DMS153 (cell line): Measurements from ENCODE around the gene ACBD6.

ENCODE experiments used
- DNase-seq: peaks from one replicate; lab custom pipeline; 2025; lab: John Stamatoyannopoulos, UW

The ACBD6 gene

GRCh38 chr1:180525715-180526039 lies 23.3 kb upstream of the ACBD6 start:
- DNase-seq, result no peak

GRCh38 chr1:180524915-180525714 lies 22.7 kb upstream of the ACBD6 start:
- DNase-seq, result no peak

GRCh38 chr1:180524160-180524914 lies 22.0 kb upstream of the ACBD6 start:
- no peak for DNase-seq

DNA sequence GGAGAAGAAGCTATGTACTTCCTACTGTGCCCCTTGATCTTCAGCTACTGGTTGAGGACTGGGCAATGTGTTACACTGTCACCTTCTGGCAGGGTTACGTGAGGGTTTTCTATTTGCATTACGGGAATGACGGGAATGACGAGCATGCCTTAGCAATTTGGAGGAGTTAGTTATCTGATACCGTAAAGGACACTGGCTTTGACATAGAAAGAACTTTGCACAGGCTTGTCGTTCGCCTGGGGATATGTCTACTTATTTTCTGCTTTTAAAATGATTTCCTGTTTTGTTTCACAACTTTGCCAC lies 19.8 kb upstream of the ACBD6 start:
- no peak for DNase-seq

DNA sequence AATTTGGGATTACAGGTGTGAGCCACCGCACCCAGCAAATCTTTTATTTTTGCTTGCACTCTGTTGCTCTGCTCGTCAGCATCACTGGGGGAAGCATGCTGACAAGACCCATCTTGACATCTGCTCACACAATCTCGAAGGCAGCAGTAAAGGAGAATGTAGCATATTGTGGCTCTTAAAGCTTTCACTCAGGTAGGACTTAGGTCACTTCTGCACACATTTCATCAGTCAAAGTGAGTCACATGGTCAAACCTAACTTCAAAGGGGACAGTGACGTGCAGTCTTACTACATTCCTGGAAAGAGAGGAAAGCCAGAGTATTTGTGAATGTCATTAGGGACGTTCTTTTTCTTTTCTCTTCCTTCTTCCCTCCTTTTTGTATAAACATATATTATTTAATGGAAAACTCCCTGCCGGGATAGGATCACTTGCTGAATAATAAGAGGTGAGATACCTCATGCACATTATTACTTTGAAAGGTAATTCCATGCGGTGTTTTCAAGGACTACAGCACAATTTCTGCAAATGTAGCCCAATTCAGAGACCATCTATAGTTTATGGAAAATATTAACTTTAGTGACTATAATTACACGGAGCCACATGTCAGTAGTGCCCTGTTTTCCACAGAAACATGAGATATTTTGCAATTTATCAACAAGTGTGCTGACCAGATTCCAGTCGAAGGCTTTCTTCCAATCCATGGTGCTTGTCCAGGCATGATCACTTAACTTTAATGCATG lies 19.3 kb upstream of the ACBD6 start:
- DNase-seq, result no peak

- DNase-seq, result no peak
Observed at GRCh38 chr1:180519846-180520245, 17.5 kb upstream of the ACBD6 start.

GRCh38 chr1:180515857-180516388 lies 13.5 kb upstream of the ACBD6 start:
- DNase-seq, result peak; percentile 76

DNA sequence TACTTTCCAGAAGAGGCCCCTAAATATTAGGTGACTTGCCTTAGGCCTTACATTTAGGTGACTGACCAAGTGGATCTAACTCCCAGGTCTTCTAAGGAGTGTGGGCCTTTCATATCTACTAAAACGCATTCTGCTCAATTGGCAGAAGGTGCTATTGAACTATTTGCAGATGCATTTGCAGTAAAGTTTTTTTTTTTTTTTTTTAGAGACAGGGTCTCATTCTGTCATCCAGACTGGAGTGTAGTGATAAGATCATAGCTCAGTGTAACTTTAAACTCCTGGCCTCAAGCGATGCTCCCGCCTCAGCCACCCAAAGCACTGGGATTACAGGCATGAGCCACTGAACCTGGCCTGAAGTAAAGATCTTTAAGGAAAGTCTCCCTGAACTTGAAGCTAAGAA lies 13.0 kb upstream of the ACBD6 start:
- DNase-seq, result no peak

DNA sequence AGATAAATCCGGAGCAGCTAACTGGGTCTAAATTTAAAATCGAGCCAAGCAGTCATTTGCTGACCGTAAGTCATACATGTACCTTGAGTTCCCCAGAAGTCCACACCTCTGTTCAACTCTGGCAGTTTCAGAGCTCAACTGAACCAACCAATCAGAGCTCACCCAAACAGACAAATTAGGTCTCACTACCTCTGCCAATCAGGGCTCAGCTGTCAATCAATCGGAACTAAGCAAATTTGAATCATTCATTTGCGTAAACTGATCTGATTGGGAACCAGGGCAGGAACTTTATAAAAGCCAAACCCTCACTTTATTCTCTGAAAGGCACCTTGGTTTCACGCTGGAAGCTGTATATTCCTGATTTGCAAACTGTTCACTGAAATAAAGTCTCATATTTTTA lies 11.2 kb upstream of the ACBD6 start:
- DNase-seq, result no peak

- no peak for DNase-seq
Observed at GRCh38 chr1:180510882-180511281, 8.5 kb upstream of the ACBD6 start.

DNA sequence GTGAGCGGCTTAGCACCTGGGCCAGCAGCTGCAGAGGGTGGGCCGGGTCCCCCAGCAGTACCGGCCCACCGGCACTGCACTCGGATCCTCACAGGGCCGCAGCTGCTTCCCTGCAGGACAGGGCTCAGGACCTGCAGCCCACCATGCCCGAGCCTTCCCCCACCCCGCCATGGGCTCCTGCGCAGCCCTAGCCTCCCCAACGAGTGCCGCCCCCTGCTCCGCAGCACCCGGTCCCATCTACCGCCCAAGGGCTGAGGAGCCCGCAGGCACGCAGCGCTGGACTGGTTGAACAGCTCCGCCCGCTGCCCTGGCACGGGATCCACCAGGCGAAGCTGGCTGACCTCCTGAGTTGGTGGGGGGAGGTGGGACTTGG lies 6.3 kb upstream of the ACBD6 start:
- no peak for DNase-seq

DNA sequence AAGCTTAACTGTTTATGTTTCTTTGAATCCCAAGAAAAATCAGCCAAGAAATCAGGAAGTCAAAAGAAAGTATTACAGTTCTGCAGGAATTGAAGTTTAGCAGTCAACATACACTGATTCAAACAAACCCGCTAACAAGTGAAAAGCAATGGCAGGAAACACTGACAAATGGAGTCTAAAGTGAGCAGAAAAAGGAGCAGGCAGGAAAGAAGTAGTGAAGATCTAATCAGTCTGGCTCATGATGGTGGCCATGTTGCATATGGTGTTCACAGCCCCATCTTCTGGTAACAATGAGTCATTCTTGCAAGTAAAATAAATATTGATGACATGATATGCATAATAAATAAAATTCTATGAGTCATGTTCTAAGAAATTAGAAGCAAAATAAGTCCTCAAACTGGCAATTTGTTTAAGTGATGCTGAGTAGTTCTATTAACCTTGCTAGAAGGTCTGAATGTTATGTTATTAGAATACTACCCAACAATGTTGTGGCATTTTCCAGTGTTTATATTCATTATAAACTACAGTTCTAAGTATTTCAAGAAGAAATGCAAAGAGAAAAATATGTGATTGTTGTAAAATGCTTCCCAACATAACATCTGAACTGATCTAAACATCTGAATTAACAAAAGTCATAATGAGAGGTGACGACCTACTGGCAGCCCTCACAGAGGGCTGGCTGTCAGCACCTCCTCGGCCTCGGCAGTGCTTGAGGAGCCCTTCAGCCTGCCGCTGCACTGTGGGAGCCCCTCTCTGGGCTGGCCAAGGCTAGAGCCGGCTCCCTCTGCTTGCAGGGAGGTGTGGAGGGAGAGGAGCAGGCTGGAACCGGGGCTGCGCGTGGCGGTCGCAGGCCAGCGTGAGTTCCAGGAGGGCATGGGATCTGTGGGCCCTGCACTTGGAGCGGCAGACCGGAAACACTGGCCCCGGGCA lies 5.7 kb upstream of the ACBD6 start:
- DNase-seq, result no peak

GRCh38 chr1:180505732-180506335 lies 3.5 kb upstream of the ACBD6 start:
- DNase-seq, result no peak

DNA sequence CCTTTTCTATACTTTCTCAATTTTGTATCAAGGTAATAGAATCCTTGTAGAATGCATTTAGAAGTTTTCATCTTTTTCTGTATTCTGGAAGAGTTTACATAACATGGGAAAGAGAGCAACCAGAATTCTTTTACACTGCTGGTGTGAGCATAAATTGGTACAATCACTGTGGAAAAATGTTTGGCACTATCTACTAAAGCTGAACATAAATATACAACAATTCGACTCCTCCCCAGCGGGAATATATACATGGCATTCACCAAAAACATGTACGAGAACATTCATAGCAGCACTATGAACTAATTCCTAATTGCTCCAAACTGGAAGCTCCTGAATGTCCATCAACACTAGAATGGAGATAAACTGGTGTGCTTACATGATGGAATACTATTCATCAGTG lies 1.8 kb upstream of the ACBD6 start:
- no peak for DNase-seq

DNA sequence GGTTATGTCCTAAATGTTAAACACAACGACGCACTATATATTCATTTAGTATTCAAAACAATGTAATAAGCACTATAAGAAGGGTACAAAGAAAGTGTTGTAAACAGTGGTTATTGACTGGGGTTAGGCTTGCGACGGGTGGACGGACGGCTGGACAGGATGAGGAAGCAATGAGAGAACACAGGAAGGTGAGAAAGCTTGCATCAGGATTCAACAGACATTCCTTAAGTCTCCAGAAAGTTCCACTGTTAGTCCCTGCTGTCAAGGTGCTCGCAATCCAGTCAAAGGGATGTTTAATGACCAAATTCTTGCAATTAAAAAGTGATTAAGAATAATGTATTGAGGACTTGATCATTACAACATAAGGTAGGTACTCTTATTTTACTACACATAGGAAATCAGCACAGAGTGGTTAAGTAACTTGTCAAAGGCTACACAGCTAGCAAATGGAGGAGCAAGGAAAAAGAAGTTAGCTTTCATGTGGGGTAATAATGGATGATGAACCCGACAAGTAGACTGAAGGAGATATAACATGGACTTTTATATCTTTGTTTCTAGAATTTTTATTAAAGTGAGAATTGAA lies 994 bp upstream of the ACBD6 start:
- no peak for DNase-seq

DNA sequence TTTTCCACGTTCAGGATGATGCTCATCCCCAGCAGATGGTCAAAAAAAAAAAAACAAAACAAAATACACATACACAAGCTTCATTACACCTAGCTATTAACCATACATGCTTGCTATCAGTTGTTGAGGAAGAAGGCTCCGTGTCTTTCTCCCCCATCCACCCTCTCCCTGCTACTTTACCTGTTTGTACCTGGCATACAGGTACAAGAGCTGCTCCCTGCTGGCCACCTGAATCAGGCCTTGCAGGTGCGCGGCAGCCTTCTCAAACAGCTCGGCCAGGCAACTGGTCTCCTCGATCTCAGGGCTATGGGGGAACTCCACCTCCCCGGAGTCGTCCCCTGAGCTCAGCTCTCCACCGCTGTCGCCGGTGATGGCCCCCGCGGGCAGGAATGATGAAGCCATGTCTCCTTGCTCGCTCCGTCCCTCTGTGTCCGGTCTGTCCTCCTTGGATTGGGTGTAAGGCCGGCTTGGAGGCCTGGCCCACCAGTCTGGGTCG lies 464 bp downstream of the ACBD6 start:
- peak; percentile 81 for DNase-seq

- no peak for DNase-seq
Observed at GRCh38 chr1:180500689-180501088, 1.7 kb downstream of the ACBD6 start.

GRCh38 chr1:180498594-180498993 lies 3.8 kb downstream of the ACBD6 start:
- no peak for DNase-seq

- no peak for DNase-seq
Observed at GRCh38 chr1:180497826-180498225, 4.6 kb downstream of the ACBD6 start.

- no peak for DNase-seq
Observed at GRCh38 chr1:180494370-180494769, 8.0 kb downstream of the ACBD6 start.

DNA sequence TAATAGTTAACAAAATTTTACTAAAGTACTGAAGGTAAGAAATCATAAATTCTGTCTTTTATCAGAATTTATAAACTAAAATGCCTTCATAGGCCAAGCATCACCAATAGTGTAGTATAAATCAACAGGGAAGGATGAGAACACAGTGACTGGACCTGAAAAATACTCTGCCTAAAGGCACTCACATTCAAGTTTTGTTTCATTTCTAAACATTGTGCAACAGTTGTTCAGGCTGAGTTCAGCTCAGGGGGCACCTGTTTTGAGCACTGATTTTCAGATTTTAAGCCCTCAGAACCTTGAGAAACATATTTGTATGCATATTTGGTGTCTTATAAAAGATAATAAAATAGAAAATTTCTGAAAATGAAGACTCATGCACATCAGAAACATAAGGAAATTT lies 12.4 kb downstream of the ACBD6 start:
- DNase-seq, result no peak
